ENCODE data around the gene PLPP1. TPM values are rescaled to one million over a fixed set of nuclear protein-coding genes. Genes with fewer than 3 reads are reported as not detected.

The PLPP1 gene
- total and polyA plus RNA-seq, 2 of the 8 experiments (the other 6 are each of a cell fraction or from before 2014, with no cell fraction given): 43.7 to 91.3 TPM

- H2BK20ac ChIP-seq (ENCODE audit: low read length): no peak overlapping the region
- no peaks in the 10 kb centered on the region for H3K9me3 ChIP-seq (ENCODE audit: insufficient read depth in 2 of 2, low read depth in 1 of 2, low read length in 1 of 2)
- no peak overlapping the region for H2BK120ac ChIP-seq (replicated peaks; ENCODE audit: low read depth, low read length)
- peaks cover 0 to 5% (median 2%) of the 10 kb centered on the region in 4 experiments; a peak in 2 of 7 replicates for H3K4me1 ChIP-seq (replicated peaks in 1 of 4; ENCODE audit: control insufficient read depth in 3 of 4, insufficient read depth in 4 of 4, low read length in 3 of 4)
- H4K91ac ChIP-seq (replicated peaks; ENCODE audit: insufficient read length, low read length): no peak overlapping the region
- H3K36me3 ChIP-seq (ENCODE audit: control insufficient read depth in 2 of 4, insufficient read depth in 4 of 4, low read length in 3 of 4): no peaks in the 10 kb centered on the region
- no peak for TF ChIP-seq SP4 (IDR thresholded peaks at IDR 0.05; ENCODE audit: low read length)
- no peak for TF ChIP-seq KDM1A (IDR thresholded peaks at IDR 0.05; ENCODE audit: borderline replicate concordance, low read length)
- TF ChIP-seq NRF1 (IDR thresholded peaks at IDR 0.05; ENCODE audit: low read depth, low read length): no peak
- no peak for TF ChIP-seq ATF3 (IDR thresholded peaks at IDR 0.05; ENCODE audit: insufficient read depth, low read depth, low read length)
- no peak for TF ChIP-seq GABPA (IDR thresholded peaks at IDR 0.05; ENCODE audit: borderline replicate concordance, insufficient read depth, low read length)
- no peak for TF ChIP-seq RAD21 (IDR thresholded peaks at IDR 0.05 in 1 of 2, conservative IDR thresholded peaks at IDR 0.05 in 1 of 2; ENCODE audit: low read depth in 2 of 2, low read length in 2 of 2)
- no peak for TF ChIP-seq CBX8 (IDR thresholded peaks at IDR 0.05; ENCODE audit: borderline replicate concordance, low read depth, low read length)
- H2BK12ac ChIP-seq (ENCODE audit: low read depth, low read length): no peak overlapping the region
- DNase-seq (ENCODE audit: low read depth in 1 of 2, low spot score in 2 of 2) (no peak), FAIRE-seq (no peak)
- no peak overlapping the region for H2BK15ac ChIP-seq (ENCODE audit: low read length)
- no peak overlapping the region for H3K23ac ChIP-seq (ENCODE audit: insufficient read length)
- H4K8ac ChIP-seq (ENCODE audit: extremely low read depth, insufficient read depth, low read length): no peak overlapping the region
- ChIA-PET POLR2A (ENCODE audit: partially characterized antibody) (interaction anchor here (1.3 kb wide), 1 partner anchor 8 kb away, joined by 3 read pairs; no protein-coding TSS in a partner anchor), CTCF (ENCODE audit: partially characterized antibody) (no interaction called here)
- no peaks in the 10 kb centered on the region for H4K20me1 ChIP-seq (replicated peaks in 1 of 2; ENCODE audit: control insufficient read depth in 1 of 2, insufficient read depth in 2 of 2, low read length in 2 of 2)
- H2BK5ac ChIP-seq (ENCODE audit: low read depth, low read length): no peak overlapping the region
- H3K4me2 ChIP-seq (ENCODE audit: insufficient read depth in 1 of 2, low read depth in 2 of 2, low read length in 2 of 2): no peak overlapping the region
- no peak overlapping the region for H3K4ac ChIP-seq (replicated peaks; ENCODE audit: insufficient read length, low read depth, low read length)
- H2AFZ ChIP-seq (ENCODE audit: low read length): no peak overlapping the region
- H3K56ac ChIP-seq (replicated peaks; ENCODE audit: insufficient read length, low read depth, low read length): no peak overlapping the region
- 93% methylated on average over 2 of the region's 2 CpGs; no CpG with 5 or more reads in 1 of the 2 experiments for WGBS, 2 experiments (ENCODE audit: extremely low coverage in 1 of 2, insufficient coverage in 1 of 2, insufficient read length in 1 of 2, insufficient replicate concordance in 2 of 2, low coverage in 1 of 2, low lambda C conversion rate in 2 of 2, missing lambda C conversion rate in 1 of 2)
- H3K79me2 ChIP-seq (ENCODE audit: control insufficient read depth in 1 of 2, insufficient read depth in 2 of 2, low read length in 2 of 2): no peaks in the 10 kb centered on the region
- H3K9ac ChIP-seq (replicated peaks in 1 of 4; ENCODE audit: extremely low read depth in 1 of 4, low read depth in 3 of 4, low read length in 3 of 4): no peak overlapping the region
- no peak overlapping the region for H3K14ac ChIP-seq (ENCODE audit: insufficient read length)
- no peak overlapping the region for H3K18ac ChIP-seq (ENCODE audit: extremely low read depth, low read length)
- no peaks in the 10 kb centered on the region for H3K23me2 ChIP-seq (ENCODE audit: low read depth, low read length)
- no peak overlapping the region for H2AK5ac ChIP-seq (ENCODE audit: low read depth, low read length)
- H3K27me3 ChIP-seq (replicated peaks in 1 of 4; ENCODE audit: control insufficient read depth in 3 of 4, extremely low read depth in 1 of 4, insufficient read depth in 3 of 4, low read length in 3 of 4): no peaks in the 10 kb centered on the region
- no peak overlapping the region for H3K27ac ChIP-seq (ENCODE audit: low read depth, low read length)
- H3K4me3 ChIP-seq (ENCODE audit: extremely low read depth in 1 of 4, insufficient read depth in 2 of 4, low read depth in 3 of 4, low read length in 4 of 4): no peak overlapping the region
- H4K5ac ChIP-seq (ENCODE audit: insufficient read length, low read depth, low read length): no peak overlapping the region
- H3K79me1 ChIP-seq (ENCODE audit: low read depth, low read length): no peaks in the 10 kb centered on the region
These were observed 19.9 kb upstream of the PLPP1 start for GRCh38 chr5:55554585-55555202.

Measured in H1 (cell line).